Measurements from ENCODE around the gene KCTD2. TPM values are rescaled to one million over a fixed set of nuclear protein-coding genes. Genes with fewer than 3 reads are reported as not detected.

The KCTD2 gene
- total and polyA plus RNA-seq, 2 of the 13 experiments (the other 11 are each of a cell fraction or from before 2014, with no cell fraction given) = 28.3 to 32.6 TPM

DNA sequence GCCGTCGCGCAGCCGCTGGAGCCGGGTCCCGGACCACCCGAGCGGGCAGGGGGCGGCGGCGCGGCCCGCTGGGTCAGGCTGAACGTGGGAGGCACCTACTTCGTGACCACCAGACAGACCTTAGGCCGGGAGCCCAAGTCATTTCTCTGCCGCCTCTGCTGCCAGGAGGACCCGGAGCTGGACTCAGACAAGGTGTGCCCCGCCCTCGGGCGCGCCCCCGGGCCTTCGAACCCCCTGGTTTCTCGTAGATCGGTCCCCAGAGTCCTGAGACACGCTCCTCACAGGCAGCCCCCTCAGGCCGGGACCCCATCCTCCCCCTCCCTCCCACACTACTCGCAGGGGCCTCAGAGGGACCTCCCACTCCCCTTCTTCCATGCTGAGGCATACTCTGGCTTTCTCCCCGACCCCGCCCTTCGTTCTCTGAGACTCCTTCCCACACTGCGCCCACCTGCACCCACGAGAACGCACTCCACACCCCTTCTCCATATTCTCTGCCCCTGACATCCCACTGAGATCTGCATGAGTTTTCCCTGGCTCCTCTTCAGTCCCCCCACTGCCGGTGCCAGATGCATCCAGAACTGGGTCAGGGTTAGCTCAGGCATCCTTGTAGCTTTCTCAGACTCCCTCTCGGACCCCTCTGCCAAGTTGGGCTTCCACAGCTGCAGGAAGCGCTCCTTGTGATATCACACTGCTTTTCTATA, 523 bp downstream of the KCTD2 start (continued):
- TF ChIP-seq ZNF510 (CRISPR knock-in tag; IDR thresholded peaks at IDR 0.05; ENCODE audit: low read depth) = no peak
- TF ChIP-seq NR3C1 (CRISPR knock-in tag; IDR thresholded peaks at IDR 0.05) = no peak
- TF ChIP-seq ZNF713 (CRISPR knock-in tag; IDR thresholded peaks at IDR 0.05) = 0 out of 2 replicates have a peak, but pooled peaks have one; percentile 53
- no peak for TF ChIP-seq TSC22D2 (CRISPR knock-in tag; IDR thresholded peaks at IDR 0.05; ENCODE audit: borderline replicate concordance)
- 0 out of 2 replicates have a peak, but pooled peaks have one; percentile 58 for TF ChIP-seq NFKB2 (CRISPR knock-in tag; IDR thresholded peaks at IDR 0.05; ENCODE audit: borderline replicate concordance)
- no peak for TF ChIP-seq HOXA3 (CRISPR knock-in tag; IDR thresholded peaks at IDR 0.05)
- no peak for TF ChIP-seq SOX6 (IDR thresholded peaks at IDR 0.05)
- TF ChIP-seq SOX6 (CRISPR knock-in tag; IDR thresholded peaks at IDR 0.05) = peak; percentile 7; the same call in 1 of the 2 replicates
- TF ChIP-seq MED13 (CRISPR knock-in tag; IDR thresholded peaks at IDR 0.05) = peak; percentile 32; the same call in 1 of the 2 replicates
- no peak for TF ChIP-seq MATR3 (CRISPR knock-in tag; IDR thresholded peaks at IDR 0.05)
- no peak for TF ChIP-seq THAP8 (CRISPR knock-in tag; IDR thresholded peaks at IDR 0.05; ENCODE audit: borderline replicate concordance)
- TF ChIP-seq SKI (IDR thresholded peaks at IDR 0.05; ENCODE audit: partially characterized antibody) = no peak
- TF ChIP-seq, protein P1, sequence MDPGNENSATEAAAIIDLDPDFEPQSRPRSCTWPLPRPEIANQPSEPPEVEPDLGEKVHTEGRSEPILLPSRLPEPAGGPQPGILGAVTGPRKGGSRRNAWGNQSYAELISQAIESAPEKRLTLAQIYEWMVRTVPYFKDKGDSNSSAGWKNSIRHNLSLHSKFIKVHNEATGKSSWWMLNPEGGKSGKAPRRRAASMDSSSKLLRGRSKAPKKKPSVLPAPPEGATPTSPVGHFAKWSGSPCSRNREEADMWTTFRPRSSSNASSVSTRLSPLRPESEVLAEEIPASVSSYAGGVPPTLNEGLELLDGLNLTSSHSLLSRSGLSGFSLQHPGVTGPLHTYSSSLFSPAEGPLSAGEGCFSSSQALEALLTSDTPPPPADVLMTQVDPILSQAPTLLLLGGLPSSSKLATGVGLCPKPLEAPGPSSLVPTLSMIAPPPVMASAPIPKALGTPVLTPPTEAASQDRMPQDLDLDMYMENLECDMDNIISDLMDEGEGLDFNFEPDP (CRISPR knock-in tag; conservative IDR thresholded peaks at IDR 0.05) = no peak
- no peak for TF ChIP-seq ATF7-NPFF (CRISPR knock-in tag; IDR thresholded peaks at IDR 0.05; ENCODE audit: low read depth)
- no peak for TF ChIP-seq ZNF780A (CRISPR knock-in tag; IDR thresholded peaks at IDR 0.05)
- TF ChIP-seq ZNF891 (CRISPR knock-in tag; IDR thresholded peaks at IDR 0.05) = no peak
- TF ChIP-seq RFX3 (CRISPR knock-in tag; IDR thresholded peaks at IDR 0.05) = no peak
- TF ChIP-seq, protein P2, sequence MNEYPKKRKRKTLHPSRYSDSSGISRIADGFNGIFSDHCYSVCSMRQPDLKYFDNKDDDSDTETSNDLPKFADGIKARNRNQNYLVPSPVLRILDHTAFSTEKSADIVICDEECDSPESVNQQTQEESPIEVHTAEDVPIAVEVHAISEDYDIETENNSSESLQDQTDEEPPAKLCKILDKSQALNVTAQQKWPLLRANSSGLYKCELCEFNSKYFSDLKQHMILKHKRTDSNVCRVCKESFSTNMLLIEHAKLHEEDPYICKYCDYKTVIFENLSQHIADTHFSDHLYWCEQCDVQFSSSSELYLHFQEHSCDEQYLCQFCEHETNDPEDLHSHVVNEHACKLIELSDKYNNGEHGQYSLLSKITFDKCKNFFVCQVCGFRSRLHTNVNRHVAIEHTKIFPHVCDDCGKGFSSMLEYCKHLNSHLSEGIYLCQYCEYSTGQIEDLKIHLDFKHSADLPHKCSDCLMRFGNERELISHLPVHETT (CRISPR knock-in tag; conservative IDR thresholded peaks at IDR 0.05) = no peak
- TF ChIP-seq, protein P3, sequence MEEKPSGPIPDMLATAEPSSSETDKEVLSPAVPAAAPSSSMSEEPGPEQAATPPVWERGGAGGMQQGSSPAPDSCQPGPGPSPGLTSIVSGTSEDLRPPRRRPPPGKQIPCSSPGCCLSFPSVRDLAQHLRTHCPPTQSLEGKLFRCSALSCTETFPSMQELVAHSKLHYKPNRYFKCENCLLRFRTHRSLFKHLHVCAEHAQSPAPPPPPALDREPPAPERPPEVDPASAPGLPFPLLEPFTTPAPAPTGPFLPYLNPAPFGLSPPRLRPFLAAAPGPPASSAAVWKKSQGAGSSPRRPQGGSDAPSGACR (CRISPR knock-in tag; IDR thresholded peaks at IDR 0.05) = no peak
- no peak for TF ChIP-seq ESRRA (CRISPR knock-in tag; IDR thresholded peaks at IDR 0.05; ENCODE audit: low read depth)
- no peak for TF ChIP-seq ZFP37 (CRISPR knock-in tag; IDR thresholded peaks at IDR 0.05; ENCODE audit: borderline replicate concordance)

Data from HepG2 (cell line).